Caco-2 (cell line): ENCODE measurements around the gene PLXNA2. TPM values are rescaled to one million over a fixed set of nuclear protein-coding genes. Genes with fewer than 3 reads are reported as not detected.

Experiments
- BruUV-seq: library from RNA; stranded (reverse); fragments of 400-500 nt; replicated peaks from 2 replicates; lab custom pipeline; 2021; lab: Mats Ljungman, UMichigan
- CTCF ChIA-PET: fragments of 300-600 bp; sonication (Branson Sonifier 250); formaldehyde crosslinking; loops from one replicate; lab custom pipeline; 2022; ENCODE audit warnings: antibody characterized with exemption; lab: Charles Lee
- POLR2A ChIA-PET: fragments of 300-600 bp; sonication (Branson Sonifier 250); formaldehyde crosslinking; loops from one replicate; lab custom pipeline; 2022; ENCODE audit warnings: antibody characterized with exemption; lab: Charles Lee
- DNase-seq, 2 experiments: peaks; one replicate each; pipeline versions ENCODE4 v3.0.0 to v3.0.0-alpha.2; 2020 to 2022
- H3K27me3 ChIP-seq: replicated peaks from 2 replicates; pipeline ENCODE4 v1.6.0; 2011; ENCODE audit warnings: low read length; ENCODE audit not compliant: control insufficient read depth, insufficient read depth
- H3K36me3 ChIP-seq: 2 replicates; pipeline ENCODE4 v1.5.1; 2011; ENCODE audit warnings: low read length; ENCODE audit not compliant: control insufficient read depth, insufficient read depth
- H3K4me1 ChIP-seq: fragments of 250-450 bp; sonication (Bioruptor Pico); 2 replicates; pipeline ENCODE4 v1.5.1; 2020; ENCODE audit warnings: mild to moderate bottlenecking
- H3K4me3 ChIP-seq: 2 replicates; pipeline ENCODE4 v1.5.1; 2011; ENCODE audit warnings: low read depth, mild to moderate bottlenecking, control low read depth, low read length
- H3K9me3 ChIP-seq: fragments of 250-450 bp; sonication (Bioruptor Pico); 2 replicates; pipeline ENCODE4 v1.5.1; 2020; ENCODE audit warnings: mild to moderate bottlenecking, moderate library complexity
- H3K27ac Mint-ChIP-seq: one replicate; pipeline ENCODE4 v1.8.0; 2022; ENCODE audit warnings: mixed read lengths; ENCODE audit not compliant: unreplicated experiment
- H3K27me3 Mint-ChIP-seq: one replicate; pipeline ENCODE4 v1.8.0; 2022; ENCODE audit warnings: mixed read lengths; ENCODE audit not compliant: insufficient read depth, unreplicated experiment
- H3K36me3 Mint-ChIP-seq: one replicate; pipeline ENCODE4 v1.8.0; 2022; ENCODE audit warnings: mild to moderate bottlenecking, mixed read lengths; ENCODE audit not compliant: insufficient read depth, unreplicated experiment
- H3K4me1 Mint-ChIP-seq: one replicate; pipeline ENCODE4 v1.8.0; 2022; ENCODE audit warnings: low read depth, mixed read lengths; ENCODE audit not compliant: unreplicated experiment
- H3K4me3 Mint-ChIP-seq: one replicate; pipeline ENCODE4 v1.8.0; 2022; ENCODE audit warnings: mild to moderate bottlenecking, moderate library complexity, mixed read lengths; ENCODE audit not compliant: unreplicated experiment
- H3K9me3 Mint-ChIP-seq: one replicate; pipeline ENCODE4 v1.8.0; 2022; ENCODE audit warnings: mixed read lengths; ENCODE audit not compliant: unreplicated experiment
- CTCF ChIP-seq, 2 experiments: fragments of 200-600 bp in 1 of 2; IDR thresholded peaks; 1 replicate in 1 of 2; 2 replicates in 1 of 2; pipeline versions ENCODE4 v1.5.1 to v1.8.0; 2011 to 2022; ENCODE audit warnings: antibody characterized with exemption in 1 of 2, control low read depth in 1 of 2, inconsistent platforms in 1 of 2, low read depth in 1 of 2, low read length in 1 of 2, mild to moderate bottlenecking in 1 of 2, moderate library complexity in 1 of 2; ENCODE audit not compliant: insufficient read depth in 1 of 2, severe bottlenecking in 1 of 2, unreplicated experiment in 1 of 2
- intact Hi-C: fragments of 100-400 bp; cut with micrococcal nuclease; formaldehyde crosslinking; loops from one replicate; pipeline ENCODE4 v1.10.0; 2022; ENCODE audit not compliant: unreplicated experiment
- total RNA-seq: library from RNA; stranded (reverse); gene quantifications from 2 replicates; pipeline ENCODE4 v1.2.3, GENCODE V29; 2022

PLXNA2 gene
- total RNA-seq, 1 experiment from 2014 or later: 3.2 TPM

- H3K27ac Mint-ChIP-seq: no peak overlapping the region
- intact Hi-C loops: loop anchor here (10.0 kb wide), 1 partner anchor 196 kb away; no protein-coding TSS in a partner anchor
- H3K36me3 ChIP-seq: no peaks in the 10 kb centered on the region
- H3K36me3 Mint-ChIP-seq: no peaks in the 10 kb centered on the region
- no peak for TF ChIP-seq CTCF (IDR thresholded peaks at IDR 0.05; ENCODE audit: insufficient read depth in 1 of 2, low read depth in 1 of 2, low read length in 1 of 2, severe bottlenecking in 1 of 2, unreplicated experiment in 1 of 2)
- no peak overlapping the region for H3K4me3 Mint-ChIP-seq
- H3K4me1 Mint-ChIP-seq: no peaks in the 10 kb centered on the region
- POLR2A ChIA-PET: no interaction called here
- H3K4me1 ChIP-seq: no peaks in the 10 kb centered on the region
- peaks cover 2% of the 10 kb centered on the region for H3K27me3 ChIP-seq
- H3K9me3 ChIP-seq: no peaks in the 10 kb centered on the region
- peaks cover 40% of the 10 kb centered on the region for H3K27me3 Mint-ChIP-seq
- CTCF ChIA-PET: no interaction called here
- H3K9me3 Mint-ChIP-seq: no peaks in the 10 kb centered on the region
- no peak overlapping the region for H3K4me3 ChIP-seq
- no peak for DNase-seq
- BruUV-seq: no TSS peak
These were observed 34.5 kb upstream of the PLXNA2 start for GRCh38 chr1:208278638-208279037.

- Histone ChIP-seq H3K4me3 (no peak overlapping the region), H3K27me3 (peaks cover 2% of the 10 kb centered on the region), H3K4me1 (no peaks in the 10 kb centered on the region), H3K9me3 (no peaks in the 10 kb centered on the region), H3K36me3 (no peaks in the 10 kb centered on the region)
- no peak for TF ChIP-seq CTCF (IDR thresholded peaks at IDR 0.05; ENCODE audit: insufficient read depth in 1 of 2, low read depth in 1 of 2, low read length in 1 of 2, severe bottlenecking in 1 of 2, unreplicated experiment in 1 of 2)
- no peaks in the 10 kb centered on the region for H3K9me3 Mint-ChIP-seq
- no peaks in the 10 kb centered on the region for H3K36me3 Mint-ChIP-seq
- DNase-seq: no peak
- H3K27me3 Mint-ChIP-seq: peaks cover 36% of the 10 kb centered on the region
- no TSS peak for BruUV-seq
- no peak overlapping the region for H3K4me3 Mint-ChIP-seq
- no peaks in the 10 kb centered on the region for H3K4me1 Mint-ChIP-seq
- CTCF ChIA-PET: no interaction called here
- intact Hi-C loops: loop anchor here (10.0 kb wide), 1 partner anchor 198 kb away; no protein-coding TSS in a partner anchor
- POLR2A ChIA-PET: no interaction called here
- no peak overlapping the region for H3K27ac Mint-ChIP-seq
These were observed 32.7 kb upstream of the PLXNA2 start for GRCh38 chr1:208276757-208277435.

- ChIA-PET CTCF (interaction anchor here (0.5 kb wide), 1 partner anchor 86 kb away, joined by 4 read pairs; no protein-coding TSS in a partner anchor), POLR2A (no interaction called here)
- Mint-ChIP-seq H3K4me3 (no peak overlapping the region), H3K27ac (no peak overlapping the region), H3K9me3 (no peaks in the 10 kb centered on the region), H3K27me3 (peaks cover 29% of the 10 kb centered on the region), H3K36me3 (no peaks in the 10 kb centered on the region), H3K4me1 (no peaks in the 10 kb centered on the region)
- Histone ChIP-seq H3K4me1 (no peaks in the 10 kb centered on the region), H3K27me3 (peaks cover 2% of the 10 kb centered on the region), H3K9me3 (no peaks in the 10 kb centered on the region), H3K4me3 (no peak overlapping the region), H3K36me3 (no peaks in the 10 kb centered on the region)
- no TSS peak for BruUV-seq
- no peak for DNase-seq
- TF ChIP-seq CTCF (IDR thresholded peaks at IDR 0.05; ENCODE audit: insufficient read depth in 1 of 2, low read depth in 1 of 2, low read length in 1 of 2, severe bottlenecking in 1 of 2, unreplicated experiment in 1 of 2): no peak
- intact Hi-C loops: loop anchor here (10.0 kb wide), 1 partner anchor 200 kb away; no protein-coding TSS in a partner anchor
These were observed 30.9 kb upstream of the PLXNA2 start for GRCh38 chr1:208275083-208275482.
